Right lobe of liver (tissue), 6 donors: Measurements from ENCODE around the gene RHOXF1. TPM values are rescaled to one million over a fixed set of nuclear protein-coding genes. Genes with fewer than 3 reads are reported as not detected.
"Not testable (repeated sequence)": the region's sequence is repeated elsewhere in the genome, so short reads cannot be mapped to it uniquely, and the experiment has no call there.

Experiments used
- ATAC-seq, 4 donors: fragments of 200-7000 bp; cut with Tn5 transposase; one replicate each; pipeline ENCODE4 v1.9.1; 2020; ENCODE audit warnings: mild to moderate bottlenecking in 4 of 4, moderate library complexity in 4 of 4
- DNase-seq, 3 donors: peaks; one replicate each; pipeline ENCODE4 v3.0.0-alpha.2; 2020
- H3K27ac ChIP-seq, 3 donors: fragments of 200-600 bp; one replicate each; pipeline ENCODE4 v1.8.0; 2022
- H3K27me3 ChIP-seq, 2 donors: fragments of 200-600 bp; one replicate each; pipeline ENCODE4 v1.8.0; 2022
- H3K36me3 ChIP-seq, 4 donors: fragments of 200-600 bp; sonication (generic) in 1 of 4; one replicate each; pipeline versions ENCODE4 v1.5.1 to v1.8.0; 2017 to 2022; ENCODE audit warnings: control low read depth in 1 of 4
- H3K4me1 ChIP-seq, 4 donors: fragments of 200-600 bp; sonication (generic) in 1 of 4; one replicate each; pipeline versions ENCODE4 v1.5.1 to v1.8.0; 2017 to 2022; ENCODE audit warnings: control low read depth in 1 of 4
- H3K4me3 ChIP-seq, 3 donors: fragments of 200-600 bp; one replicate each; pipeline ENCODE4 v1.8.0; 2022
- H3K9me3 ChIP-seq, 4 donors: fragments of 200-600 bp; sonication (generic) in 1 of 4; one replicate each; pipeline versions ENCODE4 v1.5.1 to v1.8.0; 2017 to 2022; ENCODE audit warnings: control low read depth in 1 of 4
- POLR2A ChIP-seq: fragments of 450-650 bp; IDR thresholded peaks from one replicate; pipeline ENCODE4 v1.6.1; 2017; ENCODE audit warnings: antibody characterized with exemption, mild to moderate bottlenecking
- WGBS: methylation state at CpG from one replicate; pipeline ENCODE4 v1.1.6; 2018; ENCODE audit warnings: low coverage, low lambda C conversion rate; ENCODE audit not compliant: insufficient coverage; ENCODE audit errors: missing lambda C conversion rate; 5-methylcytosine and 5-hydroxymethylcytosine counted together
- intact Hi-C, 2 donors: fragments of 100-400 bp; cut with DNase I; formaldehyde crosslinking; loops; one replicate each; pipeline versions ENCODE4 v1.11.2 to v1.14.1; 2022
- total RNA-seq, 6 experiments: library from RNA; depleted of rRNA in 2 of 6; stranded (reverse); fragments of >200 nt in 2 of 6; fragmentation: NEBNext Ultra II Directional in 3 of 6; extraction: Animal tissue kit (Norgen Biotek cat#: 25700) in 3 of 6; gene quantifications; one replicate each; pipeline versions ENCODE4 v1.1.0 to v1.2.4, GENCODE V29; 2016 to 2023
- TF ChIP-seq, protein P1 (sequence below), 4 donors: fragments of 200-600 bp in 3 of 4; fragments of 450-650 bp in 1 of 4; IDR thresholded peaks; one replicate each; pipeline versions ENCODE4 v1.5.1 to v1.8.0; 2016 to 2022; ENCODE audit warnings: antibody characterized with exemption in 4 of 4, mild to moderate bottlenecking in 2 of 4
- donor health status: DM: no; HTN: yes; CAD: no.
- donor health status: DM: no; HTN: no; CAD: no.
- donor health status: DM: no; HTN: no; CAD: no.
- donor health status: DM: no; HTN: yes; CAD: no.
- donor health status: DM: no; HTN: yes; CAD: no.

The RHOXF1 gene
- total RNA-seq, 6 experiments from 2014 or later, result 0.62 TPM; not detected in 5

DNA sequence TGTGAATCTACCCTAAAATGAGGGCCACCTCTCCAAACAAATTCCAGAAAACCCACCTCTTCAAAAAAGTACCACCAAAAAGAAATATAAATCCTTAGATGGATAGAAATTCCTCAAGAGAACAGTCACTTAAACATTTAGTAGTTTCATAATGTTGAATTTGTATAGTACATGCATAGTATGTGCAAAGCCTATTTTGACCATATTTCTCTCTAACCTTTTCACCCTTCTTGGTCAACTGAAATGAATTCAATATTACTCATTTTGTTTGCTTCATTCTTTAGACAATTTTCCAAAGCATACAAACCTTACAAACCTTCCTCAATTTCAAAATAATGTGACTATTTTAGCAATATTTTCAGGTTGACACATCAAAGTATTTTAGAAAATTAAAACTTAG lies 4.1 kb downstream of the RHOXF1 start:
- no peak for TF ChIP-seq POLR2A
- TF ChIP-seq, protein P1, sequence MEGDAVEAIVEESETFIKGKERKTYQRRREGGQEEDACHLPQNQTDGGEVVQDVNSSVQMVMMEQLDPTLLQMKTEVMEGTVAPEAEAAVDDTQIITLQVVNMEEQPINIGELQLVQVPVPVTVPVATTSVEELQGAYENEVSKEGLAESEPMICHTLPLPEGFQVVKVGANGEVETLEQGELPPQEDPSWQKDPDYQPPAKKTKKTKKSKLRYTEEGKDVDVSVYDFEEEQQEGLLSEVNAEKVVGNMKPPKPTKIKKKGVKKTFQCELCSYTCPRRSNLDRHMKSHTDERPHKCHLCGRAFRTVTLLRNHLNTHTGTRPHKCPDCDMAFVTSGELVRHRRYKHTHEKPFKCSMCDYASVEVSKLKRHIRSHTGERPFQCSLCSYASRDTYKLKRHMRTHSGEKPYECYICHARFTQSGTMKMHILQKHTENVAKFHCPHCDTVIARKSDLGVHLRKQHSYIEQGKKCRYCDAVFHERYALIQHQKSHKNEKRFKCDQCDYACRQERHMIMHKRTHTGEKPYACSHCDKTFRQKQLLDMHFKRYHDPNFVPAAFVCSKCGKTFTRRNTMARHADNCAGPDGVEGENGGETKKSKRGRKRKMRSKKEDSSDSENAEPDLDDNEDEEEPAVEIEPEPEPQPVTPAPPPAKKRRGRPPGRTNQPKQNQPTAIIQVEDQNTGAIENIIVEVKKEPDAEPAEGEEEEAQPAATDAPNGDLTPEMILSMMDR (IDR thresholded peaks at IDR 0.05), result no peak
- Histone ChIP-seq H3K36me3 (no peaks in the 10 kb centered on the region), H3K4me3 (no peak overlapping the region), H3K4me1 (no peaks in the 10 kb centered on the region), H3K27ac (no peak overlapping the region), H3K27me3 (no peaks in the 10 kb centered on the region), H3K9me3 (no peaks in the 10 kb centered on the region)
- ATAC-seq (no peak), DNase-seq (no peak)
- intact Hi-C loops, result loop anchor here in 1 of 2 donors (10.0 kb wide), 1 partner anchor 107 kb away; no protein-coding TSS in a partner anchor

DNA sequence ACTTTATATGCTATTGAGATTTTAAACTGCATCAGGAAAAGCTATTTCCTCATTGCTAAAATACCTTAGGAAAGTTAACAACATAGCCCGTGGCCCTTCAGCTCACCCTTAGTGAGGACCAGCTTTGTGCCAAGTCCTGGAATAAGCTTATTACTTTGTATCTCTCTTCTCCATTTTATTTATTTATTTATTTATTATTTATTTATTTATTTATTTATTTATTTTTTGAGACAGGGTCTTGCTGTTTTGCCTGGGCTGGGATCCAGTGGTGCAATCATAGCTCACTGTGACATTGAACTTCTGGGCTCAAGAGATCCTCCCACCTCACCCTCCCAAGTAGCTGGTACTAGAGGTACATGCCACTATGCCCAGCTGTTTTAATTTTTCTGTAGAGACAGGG lies 6.3 kb downstream of the RHOXF1 start:
- no peak for ATAC-seq
- TF ChIP-seq POLR2A, result no peak
- TF ChIP-seq, protein P1 (IDR thresholded peaks at IDR 0.05), result no peak
- no peak overlapping the region for H3K27ac ChIP-seq

DNA sequence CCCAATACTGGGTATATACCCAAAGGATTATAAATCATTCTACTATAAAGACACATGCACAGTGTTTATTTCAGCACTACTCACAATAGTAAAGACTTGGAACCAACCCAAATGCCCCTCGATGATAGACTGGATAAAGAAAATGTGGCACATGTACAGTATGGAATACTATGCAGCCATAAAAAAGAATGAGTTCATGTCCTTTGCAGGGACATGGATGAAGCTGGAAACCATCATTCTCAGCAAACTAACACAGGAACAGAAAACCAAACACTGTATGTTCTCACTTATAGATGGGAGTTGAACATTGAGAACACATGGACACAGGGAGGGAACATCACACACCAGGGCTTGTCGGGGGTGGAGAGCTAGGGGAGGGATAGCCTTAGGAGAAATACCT lies 11.0 kb downstream of the RHOXF1 start:
- H3K4me1 ChIP-seq, H3K4me3 ChIP-seq, ATAC-seq, DNase-seq, H3K27me3 ChIP-seq, intact Hi-C loops, H3K27ac ChIP-seq, H3K9me3 ChIP-seq, H3K36me3 ChIP-seq: not testable (repeated sequence)
- 76% methylated on average over 2 of the region's 2 CpGs for WGBS

More for the DNA sequence above, 6.3 kb downstream of the RHOXF1 start:
- no peak for DNase-seq
- intact Hi-C loops, result no loop called here
- H3K9me3 ChIP-seq, result no peaks in the 10 kb centered on the region
- H3K4me3 ChIP-seq, result no peak overlapping the region
- no peaks in the 10 kb centered on the region for H3K4me1 ChIP-seq
- no peaks in the 10 kb centered on the region for H3K27me3 ChIP-seq
- WGBS, result 71% methylated on average over 1 of the region's 1 CpG
- H3K36me3 ChIP-seq, result no peaks in the 10 kb centered on the region

DNA sequence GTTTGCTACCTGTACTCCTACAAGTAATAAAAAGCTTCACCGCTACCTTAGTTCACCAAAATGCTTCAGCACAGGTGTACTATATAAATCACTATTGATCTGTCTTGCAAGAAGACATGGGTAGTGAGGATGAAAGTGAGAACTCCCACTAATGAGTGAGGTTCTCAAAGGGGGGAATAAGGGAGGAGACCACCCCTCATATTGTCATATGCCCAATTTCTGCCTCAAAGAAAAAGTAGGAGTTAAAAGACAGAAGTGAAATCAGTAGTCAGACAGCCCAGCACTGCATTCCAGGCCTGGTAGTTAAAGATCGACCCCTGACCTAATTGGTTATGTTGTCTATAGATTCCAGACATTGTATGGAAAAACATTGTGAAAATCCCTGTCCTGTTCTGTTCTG lies 14.7 kb downstream of the RHOXF1 start:
- H3K36me3 ChIP-seq, H3K9me3 ChIP-seq, H3K4me3 ChIP-seq, H3K27me3 ChIP-seq, H3K27ac ChIP-seq, H3K4me1 ChIP-seq, ATAC-seq, DNase-seq, intact Hi-C loops: not testable (repeated sequence)
- WGBS, result 60% methylated on average over 2 of the region's 2 CpGs

DNA sequence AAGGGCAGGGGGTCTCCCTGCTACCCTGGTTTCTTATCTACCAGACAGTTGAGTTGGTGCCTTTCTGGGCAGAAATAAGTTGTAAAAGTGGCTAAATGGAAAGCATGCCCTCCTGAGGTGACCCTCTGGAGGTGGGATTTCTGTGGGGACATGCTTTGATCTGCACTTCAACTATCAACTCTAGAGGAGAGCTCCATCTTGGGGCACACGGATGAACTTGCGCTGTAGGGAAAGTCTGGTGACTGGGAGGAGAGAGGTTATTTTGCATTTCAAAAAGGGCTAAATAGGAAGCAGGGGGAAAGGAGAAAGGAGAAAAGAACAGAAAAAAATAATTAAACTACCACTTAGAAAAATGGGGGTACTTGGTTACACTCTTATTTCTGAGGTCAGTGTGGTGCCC lies 25.5 kb downstream of the RHOXF1 start:
- intact Hi-C loops, result loop anchor here in 1 of 2 donors (10.0 kb wide), 1 partner anchor 115 kb away; no protein-coding TSS in a partner anchor
- no peaks in the 10 kb centered on the region for H3K4me1 ChIP-seq
- H3K4me3 ChIP-seq, result no peak overlapping the region
- no peaks in the 10 kb centered on the region for H3K9me3 ChIP-seq
- TF ChIP-seq, protein P1 (IDR thresholded peaks at IDR 0.05), result no peak
- TF ChIP-seq POLR2A, result no peak
- DNase-seq (no peak), ATAC-seq (no peak)
- WGBS, result 63% methylated on average over 2 of the region's 2 CpGs
- H3K36me3 ChIP-seq, result no peaks in the 10 kb centered on the region
- no peak overlapping the region for H3K27ac ChIP-seq
- no peaks in the 10 kb centered on the region for H3K27me3 ChIP-seq
